NCI-H510A (cell line): Measurements from ENCODE around the gene PCSK9.
A peak's percentile ranks its signal among the peaks of the same experiment; 100 is the strongest.
"Not testable (repeated sequence)": the region's sequence is repeated elsewhere in the genome, so short reads cannot be mapped to it uniquely, and the experiment has no call there.

Experiments
- DNase-seq: peaks from one replicate; lab custom pipeline; 2025; lab: John Stamatoyannopoulos, UW

The PCSK9 gene

DNA sequence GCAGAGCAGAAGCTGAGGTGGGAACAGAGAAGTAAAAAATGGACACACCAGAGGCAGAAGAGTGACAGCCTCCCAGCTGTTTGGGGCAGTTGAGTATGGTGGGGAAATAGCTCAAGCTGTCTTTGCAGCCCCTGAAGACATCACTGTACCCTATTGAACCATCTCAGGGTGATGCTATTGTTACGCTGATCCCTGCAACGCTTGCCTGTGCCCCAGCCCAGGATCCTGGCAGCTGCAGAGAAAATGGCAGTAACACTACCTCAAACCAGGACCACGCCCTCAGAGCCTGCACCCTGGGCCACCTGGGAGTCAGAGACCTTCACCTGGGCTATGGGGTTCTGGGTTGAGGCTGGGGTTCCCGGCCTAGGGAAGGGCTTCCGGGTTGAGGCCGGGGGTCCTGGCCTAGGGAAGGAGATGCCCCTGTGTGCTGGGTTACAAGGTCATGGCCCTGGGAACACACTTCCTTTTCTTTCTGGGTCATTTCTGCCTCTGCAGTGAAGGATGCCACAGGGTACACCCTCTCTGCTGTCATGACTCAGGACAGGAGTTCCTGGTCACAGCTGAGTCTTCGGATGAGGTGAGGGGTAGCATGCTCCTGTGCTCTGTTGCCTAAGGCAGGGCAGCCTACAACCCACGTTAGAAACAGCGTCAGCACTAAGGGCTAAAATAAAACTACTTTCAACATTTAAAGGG, 29.0 kb upstream of the PCSK9 start:
- DNase-seq = no peak

DNA sequence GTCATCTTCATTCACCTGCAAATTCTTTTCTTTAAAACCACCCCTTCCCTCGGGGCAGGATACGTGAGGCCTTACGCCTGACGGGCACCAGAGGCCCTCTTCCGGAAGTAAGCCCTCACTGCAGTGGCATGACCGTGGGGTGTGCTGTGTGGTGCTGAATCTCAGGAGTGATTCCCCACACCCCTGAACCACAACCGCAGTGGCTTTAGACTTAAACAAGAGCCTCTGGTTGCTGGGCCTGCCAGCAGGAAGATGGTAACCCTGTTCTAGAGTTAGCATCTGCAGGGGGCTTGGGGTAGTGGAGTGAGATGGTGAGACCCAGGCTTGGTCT, 28.5 kb upstream of the PCSK9 start:
- no peak for DNase-seq

DNA sequence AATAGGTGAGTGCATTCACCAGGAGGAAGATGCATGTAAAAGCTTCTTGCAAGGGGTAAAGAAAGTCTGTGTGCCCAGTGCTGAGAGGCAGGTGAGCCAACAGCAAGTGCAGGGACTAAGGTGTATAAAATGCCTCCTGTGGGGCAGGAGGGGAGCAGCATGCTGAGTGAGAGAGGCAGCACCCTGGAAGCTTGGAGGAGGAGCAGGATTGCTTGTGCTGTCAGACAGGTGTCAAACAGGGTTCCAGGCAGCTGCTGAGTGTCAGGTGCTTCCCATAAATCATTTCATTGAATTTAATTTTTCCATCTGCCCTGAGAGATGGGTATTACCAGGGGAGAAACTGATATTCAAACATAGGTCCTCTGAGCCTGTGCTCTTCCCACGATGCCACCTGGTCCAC, 26.7 kb upstream of the PCSK9 start:
- peak; percentile 72 for DNase-seq

DNA sequence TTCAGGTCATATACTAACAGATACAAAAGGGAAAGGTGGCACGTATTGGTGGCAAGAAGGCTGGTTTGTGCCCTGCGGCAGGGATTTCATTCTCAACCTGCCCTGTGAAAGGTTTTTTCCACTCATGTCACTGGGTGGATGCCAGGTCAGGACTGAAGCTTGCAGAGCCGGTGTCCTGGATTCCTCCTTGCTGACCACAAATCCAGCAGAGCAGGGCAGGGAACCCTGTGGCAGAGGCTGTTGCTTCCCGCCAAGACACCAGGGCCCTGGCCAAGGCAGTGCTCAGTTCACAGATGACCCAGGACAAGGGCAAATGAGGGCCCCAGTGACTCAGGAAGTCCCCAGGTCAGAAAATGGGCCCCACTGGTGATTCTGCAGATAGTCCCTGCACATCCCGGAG, 24.2 kb upstream of the PCSK9 start:
- DNase-seq = no peak

DNA sequence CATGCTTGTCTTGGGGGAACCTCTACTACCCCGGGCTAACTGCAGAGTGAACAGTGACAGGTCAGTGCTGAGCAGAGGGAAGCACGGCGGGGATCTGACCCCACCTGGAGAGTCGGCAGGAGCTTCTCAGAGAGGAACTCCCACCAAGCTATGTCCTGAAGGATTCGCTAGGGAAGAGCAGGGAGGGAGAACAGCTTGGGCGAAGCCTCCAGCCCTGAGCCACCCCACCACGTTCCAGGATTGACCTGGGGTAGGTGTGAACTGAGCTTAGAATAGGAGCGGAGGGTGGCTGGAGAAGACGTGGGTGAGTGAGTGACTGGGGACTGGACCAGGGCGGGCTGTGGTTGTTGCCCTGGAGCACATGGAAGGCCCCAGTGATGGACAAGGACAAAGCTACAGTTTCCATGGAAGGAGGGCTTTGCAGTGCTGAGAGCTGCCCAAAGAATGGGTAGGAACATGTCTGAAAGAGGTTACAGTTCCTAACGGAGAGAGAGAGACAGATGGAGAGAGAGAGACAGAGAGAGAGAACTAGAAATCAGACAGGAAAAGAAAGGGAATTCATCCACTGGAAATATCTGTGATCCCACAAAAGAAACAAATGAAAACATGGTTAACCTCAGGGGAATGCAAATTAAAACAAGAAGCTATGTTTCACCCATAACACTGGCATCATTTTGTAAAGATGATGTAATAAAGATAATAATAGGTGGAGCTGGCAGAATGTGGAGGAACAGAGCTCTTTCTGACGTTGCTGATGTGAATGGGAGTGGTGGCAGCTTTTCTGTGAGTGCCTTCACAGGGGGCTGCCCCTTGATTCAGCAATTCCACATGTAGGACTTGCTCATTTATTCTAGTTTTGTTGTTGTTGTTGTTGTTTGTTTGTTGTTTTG, 23.4 kb upstream of the PCSK9 start:
- no peak for DNase-seq

DNA sequence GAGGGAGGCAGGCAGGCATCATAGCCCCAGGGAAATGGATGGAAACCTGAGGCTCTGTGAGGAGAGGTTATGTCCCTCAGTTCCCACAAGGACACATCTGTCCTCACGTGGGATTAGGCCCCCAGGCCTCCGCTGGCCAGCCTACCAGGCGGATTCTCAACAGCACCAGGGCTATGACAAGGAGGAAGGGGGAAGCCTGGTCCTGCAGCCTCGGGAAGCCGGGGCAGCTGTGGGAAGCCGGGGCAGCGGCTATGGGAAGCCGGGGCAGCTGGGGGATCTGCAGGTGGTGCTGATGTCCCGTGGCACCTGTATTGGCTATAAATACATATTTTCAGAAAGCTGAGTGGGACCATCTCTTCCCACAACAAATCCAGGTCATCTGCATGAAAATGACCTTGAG, 21.0 kb upstream of the PCSK9 start:
- DNase-seq = no peak

DNA sequence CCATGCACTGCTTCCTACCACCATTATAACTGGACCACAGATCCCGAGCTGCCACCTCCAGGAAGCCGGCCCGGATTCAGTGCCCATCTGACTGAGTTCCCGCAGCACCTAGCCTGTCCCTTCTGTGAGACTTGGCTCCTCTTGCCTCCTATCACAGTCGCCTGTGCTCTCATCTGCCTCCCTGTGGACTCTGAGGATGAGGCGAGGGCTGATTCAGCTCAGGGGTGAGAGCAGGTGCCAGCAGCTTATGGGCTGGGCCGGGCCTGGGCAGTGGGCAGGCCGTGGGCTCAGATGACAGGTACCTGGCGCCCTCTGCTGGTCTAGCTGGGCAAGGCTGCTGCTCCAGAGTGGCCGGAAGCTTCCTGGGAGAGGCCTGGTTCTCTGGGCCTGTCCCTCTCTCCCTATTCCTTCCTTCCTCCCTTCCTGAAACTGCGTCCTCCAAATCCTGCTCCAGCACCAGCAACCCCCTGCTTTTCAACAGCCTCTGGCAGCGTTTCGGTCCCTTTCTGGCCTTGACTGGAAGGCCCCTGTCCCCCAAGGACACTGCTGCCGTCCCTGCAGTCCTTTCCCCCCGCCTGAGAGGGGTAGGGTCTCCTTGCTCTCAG, 17.3 kb upstream of the PCSK9 start:
- peak; percentile 92 for DNase-seq

DNA sequence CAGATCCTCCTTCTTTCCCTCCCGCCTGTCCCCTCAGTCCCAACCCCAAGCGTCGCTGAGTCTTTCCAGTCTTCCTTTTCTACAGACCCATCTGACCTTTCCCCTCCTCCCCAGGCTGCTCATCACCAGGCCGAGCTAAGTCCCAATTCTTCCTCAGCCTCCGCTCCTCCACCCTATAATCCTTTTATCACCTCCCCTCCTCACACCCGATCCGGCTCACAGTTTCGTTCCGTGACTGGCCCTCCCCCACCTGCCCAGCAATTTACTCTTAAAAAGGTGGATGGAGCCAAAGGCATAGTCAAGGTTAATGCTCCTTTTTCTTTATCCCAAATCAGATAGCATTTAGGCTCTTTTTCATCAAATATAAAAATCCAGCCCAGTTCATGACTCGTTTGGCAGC, 15.2 kb upstream of the PCSK9 start:
- DNase-seq = not testable (repeated sequence)

DNA sequence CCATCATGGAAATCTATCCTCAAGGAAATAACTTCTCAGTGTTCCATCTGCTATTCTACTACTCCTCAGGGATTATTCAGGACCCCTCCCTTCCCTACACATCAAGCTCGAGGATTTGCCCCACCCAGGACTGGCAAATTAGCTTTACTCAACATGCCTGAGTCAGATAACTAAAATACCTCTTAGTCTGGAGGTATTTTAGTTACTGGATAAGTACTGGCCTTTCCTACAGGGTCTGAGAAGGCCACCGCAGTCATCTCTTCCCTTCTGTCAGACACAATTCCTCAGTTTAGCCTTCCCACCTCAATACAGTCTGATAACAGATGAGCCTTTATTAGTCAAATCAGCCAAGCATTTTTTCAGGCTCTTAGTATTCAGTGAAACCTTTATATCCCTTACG, 12.7 kb upstream of the PCSK9 start:
- not testable (repeated sequence) for DNase-seq

DNA sequence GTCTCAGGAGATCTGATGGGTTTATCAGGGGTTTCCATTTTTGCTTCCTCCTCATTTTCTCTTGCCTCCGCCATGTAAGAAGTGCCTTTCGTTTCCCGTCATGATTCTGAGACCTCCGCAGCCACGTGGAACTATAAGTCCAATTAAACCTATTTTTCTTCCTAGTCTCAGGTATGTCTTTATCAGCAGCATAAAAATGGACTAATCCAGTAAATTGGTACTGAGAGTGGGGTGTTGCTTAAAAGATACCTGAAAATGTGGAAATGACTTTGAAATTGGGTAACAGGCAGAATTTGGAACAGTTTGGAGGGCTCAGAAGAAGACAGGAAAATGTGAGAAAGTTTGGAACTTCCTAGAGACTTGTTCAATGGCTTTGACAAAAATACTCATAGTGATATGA, 8.2 kb upstream of the PCSK9 start:
- DNase-seq = not testable (repeated sequence)

DNA sequence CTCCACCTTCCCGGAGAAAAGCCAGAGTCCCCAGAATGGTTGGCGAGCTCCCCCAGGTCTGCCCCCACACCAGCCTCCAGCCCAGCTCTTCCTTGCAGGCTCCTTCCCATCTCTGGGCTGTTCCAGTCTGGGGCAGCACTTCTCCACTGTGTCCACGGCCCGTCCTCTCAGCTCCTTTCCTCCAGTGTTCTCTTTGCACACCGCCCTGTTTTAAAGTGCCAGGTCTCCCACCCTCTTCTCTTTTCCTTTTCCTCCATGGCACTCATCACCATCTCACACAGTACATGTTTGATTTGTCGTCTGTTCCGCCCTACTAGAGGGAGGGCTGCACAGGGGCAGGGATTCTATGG, 6.1 kb upstream of the PCSK9 start:
- no peak for DNase-seq

DNA sequence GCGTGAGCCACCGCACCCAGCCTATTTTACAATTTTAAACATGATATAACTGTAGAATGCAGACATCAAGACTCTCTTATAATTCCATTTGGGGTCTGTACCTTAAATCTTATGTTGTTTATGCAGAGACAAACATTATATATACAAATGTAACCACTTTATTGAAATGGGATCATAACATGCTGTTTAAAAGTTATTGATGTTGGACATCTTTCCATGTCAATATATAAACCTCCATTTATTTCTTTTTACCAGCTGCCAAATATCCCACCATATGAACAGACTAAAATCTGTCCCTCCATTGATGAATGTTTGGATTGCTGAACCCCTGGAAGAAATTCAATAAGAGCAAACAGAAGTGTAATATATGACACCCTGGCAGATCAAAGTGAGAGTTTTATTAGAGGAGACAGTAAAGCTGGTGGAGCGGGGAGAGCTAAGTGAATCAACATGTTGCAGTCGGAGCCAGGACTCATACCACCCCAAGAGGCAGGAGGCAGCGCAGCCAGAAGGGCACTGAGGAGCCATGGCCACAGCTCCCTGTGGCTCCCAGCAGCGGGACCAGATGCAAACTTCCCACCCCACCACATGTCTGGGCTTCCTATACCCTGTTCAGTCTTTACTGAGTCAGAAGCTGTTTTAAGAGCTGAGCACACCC, 4.7 kb upstream of the PCSK9 start:
- no peak for DNase-seq

DNA sequence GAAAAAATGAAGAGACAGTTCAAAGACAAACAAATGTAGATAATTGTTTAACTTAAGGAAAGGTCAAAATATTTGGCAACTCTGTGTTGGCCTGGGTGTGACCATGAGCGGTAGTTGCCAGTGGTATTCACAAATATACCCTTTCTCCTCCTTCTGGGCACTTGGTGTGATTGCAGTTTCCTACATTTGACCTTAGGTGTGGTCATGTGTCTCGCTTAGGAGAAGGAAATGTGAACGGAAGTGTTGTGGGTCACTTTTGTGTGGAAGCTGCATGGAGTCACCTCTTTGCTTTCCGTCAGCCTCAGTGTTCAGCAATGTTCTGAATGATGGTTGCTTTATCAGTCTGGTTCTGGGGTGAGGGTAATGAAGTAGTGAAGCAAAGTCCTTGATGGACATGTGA, 3.4 kb upstream of the PCSK9 start:
- no peak for DNase-seq

DNA sequence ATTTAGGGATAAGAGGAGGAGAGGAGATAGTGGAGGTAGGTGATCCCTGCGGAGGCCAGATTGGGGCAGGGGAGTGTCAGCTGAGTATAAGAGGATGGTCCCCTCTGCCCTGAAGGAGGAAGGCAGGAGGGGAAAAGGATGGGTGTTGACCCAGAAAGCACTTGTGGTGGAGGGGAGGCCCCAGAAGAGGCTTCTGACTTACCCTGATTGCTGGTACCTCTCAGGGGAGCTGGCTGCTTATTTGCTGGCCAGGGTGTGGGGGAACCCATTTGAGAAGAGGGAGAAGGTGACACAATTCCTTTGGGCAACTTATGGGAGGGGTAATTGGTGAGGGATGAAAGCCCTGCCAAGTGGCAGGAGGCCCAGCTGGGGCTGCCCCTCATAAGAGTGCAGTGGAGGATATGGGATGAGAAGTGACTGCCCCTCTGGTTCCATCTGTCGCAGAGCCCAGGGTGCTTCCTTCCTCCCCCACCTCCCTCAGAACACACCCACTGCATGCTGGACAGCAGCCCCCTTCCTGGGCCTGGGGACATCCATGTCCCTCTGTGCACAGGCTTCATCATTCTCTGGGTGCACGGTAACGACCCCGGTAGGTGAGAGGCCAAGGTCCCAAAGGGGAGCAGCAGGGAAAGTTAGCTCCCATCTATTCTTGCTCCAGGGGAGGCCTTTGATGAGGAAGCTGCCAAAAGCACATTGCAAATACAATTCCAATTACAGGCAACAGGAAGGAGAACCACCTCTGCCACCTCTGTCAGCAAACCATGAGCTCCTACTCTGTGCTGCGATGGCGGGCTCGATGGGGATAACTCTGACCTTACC, 1.4 kb upstream of the PCSK9 start:
- DNase-seq = no peak

DNA sequence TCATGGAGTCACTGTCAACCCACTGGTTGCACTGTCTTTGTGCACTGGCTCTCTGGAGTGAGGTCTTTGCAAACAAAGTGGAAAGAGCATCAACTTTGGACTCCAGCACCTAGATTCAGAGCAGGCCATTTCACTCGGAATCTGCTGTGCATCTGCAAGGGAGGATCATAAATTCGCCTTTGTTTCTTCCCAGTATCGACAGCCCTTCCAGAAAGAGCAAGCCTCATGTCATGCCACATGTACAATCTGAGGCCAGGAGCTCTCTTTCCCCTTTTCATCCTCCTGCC, 853 bp upstream of the PCSK9 start:
- no peak for DNase-seq

DNA sequence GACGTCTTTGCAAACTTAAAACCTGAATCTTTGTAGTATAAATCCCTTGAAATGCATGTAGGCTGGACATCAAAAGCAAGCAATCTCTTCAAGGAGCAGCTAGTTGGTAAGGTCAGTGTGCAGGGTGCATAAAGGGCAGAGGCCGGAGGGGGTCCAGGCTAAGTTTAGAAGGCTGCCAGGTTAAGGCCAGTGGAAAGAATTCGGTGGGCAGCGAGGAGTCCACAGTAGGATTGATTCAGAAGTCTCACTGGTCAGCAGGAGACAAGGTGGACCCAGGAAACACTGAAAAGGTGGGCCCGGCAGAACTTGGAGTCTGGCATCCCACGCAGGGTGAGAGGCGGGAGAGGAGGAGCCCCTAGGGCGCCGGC, 390 bp upstream of the PCSK9 start:
- no peak for DNase-seq

DNA sequence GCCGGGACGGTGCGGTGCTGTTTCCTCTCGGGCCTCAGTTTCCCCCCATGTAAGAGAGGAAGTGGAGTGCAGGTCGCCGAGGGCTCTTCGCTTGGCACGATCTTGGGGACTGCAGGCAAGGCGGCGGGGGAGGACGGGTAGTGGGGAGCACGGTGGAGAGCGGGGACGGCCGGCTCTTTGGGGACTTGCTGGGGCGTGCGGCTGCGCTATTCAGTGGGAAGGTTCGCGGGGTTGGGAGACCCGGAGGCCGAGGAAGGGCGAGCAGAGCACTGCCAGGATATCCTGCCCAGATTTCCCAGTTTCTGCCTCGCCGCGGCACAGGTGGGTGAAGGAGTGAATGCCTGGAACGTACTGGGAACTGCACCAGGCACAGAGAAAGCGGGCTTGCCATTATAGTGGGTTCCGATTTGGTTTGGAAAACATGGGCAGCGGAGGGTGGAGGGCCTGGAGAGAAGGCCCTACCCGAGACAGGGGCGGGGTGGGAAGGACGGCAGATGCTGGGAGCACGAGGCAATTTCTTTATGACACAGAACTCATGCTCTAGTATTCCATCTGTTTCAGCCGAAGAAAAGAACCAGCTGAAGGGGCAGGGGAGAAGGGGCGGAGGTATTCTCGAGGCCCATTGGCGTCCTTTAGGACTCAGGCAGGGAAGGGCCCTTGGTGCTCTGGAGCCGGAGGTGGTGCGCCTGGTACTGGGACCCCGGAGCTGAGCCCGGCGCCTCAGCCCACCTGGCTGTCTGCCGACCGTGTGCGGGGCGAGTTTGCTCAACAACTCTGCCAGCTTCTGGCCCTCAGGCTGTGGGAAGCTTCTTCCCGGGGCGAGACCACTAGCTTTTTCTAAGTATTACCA, 960 bp downstream of the PCSK9 start:
- DNase-seq = no peak

DNA sequence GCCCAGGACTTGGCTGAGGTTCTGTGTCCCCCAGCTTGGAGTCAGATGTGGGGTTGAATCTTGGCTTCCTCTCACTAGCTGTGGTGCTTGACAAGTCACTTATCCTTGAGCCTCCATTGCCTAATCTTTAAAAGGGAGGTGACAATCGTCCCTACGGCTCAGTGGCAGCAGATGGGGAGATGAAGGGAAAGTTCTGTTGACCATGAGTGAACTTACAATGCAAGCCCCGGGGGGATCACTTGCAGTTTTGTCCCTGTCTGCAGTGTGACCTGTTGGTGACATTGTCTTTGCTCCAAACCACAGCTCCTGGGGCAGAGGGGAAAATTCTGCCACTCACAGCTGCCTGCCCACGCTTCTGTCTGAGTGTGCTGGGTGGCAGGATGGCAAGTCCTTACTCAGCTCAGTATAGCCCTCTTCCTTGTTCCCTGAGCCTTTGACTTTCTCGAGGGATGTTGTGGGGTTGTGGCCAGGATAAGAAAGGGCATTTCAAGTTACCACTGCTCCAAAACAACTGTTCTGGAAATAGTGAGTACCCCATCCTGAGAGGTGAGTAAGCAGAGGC, 1.7 kb downstream of the PCSK9 start:
- no peak for DNase-seq

DNA sequence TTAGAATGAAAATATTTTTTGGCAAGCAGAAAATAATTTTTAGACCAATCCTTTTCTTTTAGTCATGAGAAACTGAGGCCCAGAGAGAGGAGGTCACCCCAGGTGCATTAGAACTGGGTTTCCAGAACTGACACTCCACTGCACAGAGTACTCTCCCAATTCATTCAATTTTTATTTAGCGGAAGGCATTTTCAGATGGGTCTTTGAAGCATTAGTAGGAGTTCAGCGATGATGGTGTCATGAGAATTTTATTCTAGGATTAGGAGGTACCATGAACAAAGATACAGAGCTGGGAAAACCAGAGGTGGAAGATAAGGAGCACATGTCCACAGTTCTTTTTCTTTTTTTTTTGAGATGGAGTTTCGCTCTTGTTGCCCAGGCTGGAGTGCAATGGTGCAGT, 2.3 kb downstream of the PCSK9 start:
- no peak for DNase-seq

DNA sequence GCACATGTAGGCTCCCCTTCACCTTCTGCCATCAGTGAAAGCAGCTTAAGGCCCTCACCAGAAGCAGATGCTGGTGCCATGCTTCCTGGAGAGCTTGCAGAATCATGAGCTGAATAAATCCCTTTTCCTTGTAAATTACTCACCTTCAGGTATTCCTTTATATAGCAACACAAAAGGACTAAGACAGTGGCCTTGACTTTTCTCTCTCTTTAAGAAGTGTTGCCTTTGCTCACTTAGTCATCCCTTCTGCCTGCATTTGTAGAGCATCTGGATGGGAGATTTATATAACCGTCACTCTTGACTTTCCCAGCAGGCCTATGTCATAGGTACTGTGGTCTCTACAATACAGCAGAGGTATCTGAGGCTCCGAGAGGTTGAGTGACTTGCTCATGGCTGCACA, 3.7 kb downstream of the PCSK9 start:
- DNase-seq = no peak

DNA sequence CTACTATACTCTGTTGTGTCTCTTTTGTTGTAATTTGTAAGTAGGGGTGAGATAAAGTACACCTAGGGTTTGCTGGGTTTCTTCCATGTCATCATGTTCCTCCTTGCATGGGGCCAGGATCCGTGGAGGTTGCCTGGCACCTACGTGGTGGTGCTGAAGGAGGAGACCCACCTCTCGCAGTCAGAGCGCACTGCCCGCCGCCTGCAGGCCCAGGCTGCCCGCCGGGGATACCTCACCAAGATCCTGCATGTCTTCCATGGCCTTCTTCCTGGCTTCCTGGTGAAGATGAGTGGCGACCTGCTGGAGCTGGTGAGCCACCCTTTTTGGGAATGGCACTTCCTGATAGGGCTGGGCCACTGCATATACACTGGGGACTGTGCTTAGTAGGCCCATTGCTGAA, 4.4 kb downstream of the PCSK9 start:
- no peak for DNase-seq
